Right lobe of liver (tissue), 4 donors: ENCODE results near the gene LENG8.

Experiments used
- POLR2A ChIP-seq: fragments of 450-650 bp; IDR thresholded peaks from one replicate; pipeline ENCODE4 v1.6.1; 2017; ENCODE audit warnings: antibody characterized with exemption, mild to moderate bottlenecking
- TF ChIP-seq, protein P1 (sequence below), 4 donors: fragments of 200-600 bp in 3 of 4; fragments of 450-650 bp in 1 of 4; IDR thresholded peaks; one replicate each; pipeline versions ENCODE4 v1.5.1 to v1.8.0; 2016 to 2022; ENCODE audit warnings: antibody characterized with exemption in 4 of 4, mild to moderate bottlenecking in 2 of 4
- donor health status: DM: no; HTN: no; CAD: no.
- donor health status: DM: no; HTN: no; CAD: no.
- donor health status: DM: no; HTN: yes; CAD: no.

DNA sequence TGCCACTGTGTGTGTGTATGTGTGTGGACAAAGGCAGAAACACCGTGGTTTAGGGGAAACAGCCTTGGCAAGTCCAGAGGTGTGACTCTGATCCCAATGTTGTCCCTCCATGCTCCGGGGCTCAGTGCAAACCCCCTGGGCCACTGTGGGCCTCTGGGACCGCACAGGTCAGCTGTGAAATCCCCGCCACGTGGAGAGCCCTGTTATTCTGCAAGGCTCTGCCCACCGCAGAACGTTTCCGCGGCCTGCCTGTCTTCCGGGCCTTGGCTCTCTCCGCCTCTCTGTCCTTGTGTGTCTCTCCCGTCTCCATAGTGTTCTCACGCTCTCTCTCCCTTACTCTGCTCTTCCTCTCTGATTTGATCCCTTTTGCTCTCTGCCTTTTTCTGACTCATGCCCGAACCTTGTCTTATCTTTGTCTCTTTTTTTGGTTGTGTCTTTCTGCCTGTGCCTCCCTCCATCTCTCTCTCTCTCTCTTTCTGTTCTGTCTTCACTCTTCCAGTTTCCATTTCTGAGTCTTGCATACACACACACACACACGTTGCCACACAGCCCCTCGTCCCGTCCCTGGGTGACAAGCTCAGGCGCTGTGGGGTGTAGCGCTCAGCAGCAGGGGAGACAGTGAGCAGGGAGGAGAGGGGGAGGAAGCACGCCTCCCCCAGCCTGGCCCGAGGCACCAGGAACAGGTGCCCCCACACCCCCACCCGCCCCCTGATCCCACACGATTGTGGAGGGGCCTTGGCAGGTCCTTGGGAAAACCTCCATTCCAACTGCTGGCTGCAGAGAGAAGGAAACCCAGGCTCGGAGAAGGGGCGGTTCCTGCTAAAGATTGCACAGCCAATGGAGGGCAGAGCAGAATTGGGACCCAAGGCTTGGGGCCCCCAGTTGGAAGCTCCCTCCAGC, 30.7 kb upstream of the LENG8 start:
- no peak for TF ChIP-seq POLR2A
- TF ChIP-seq, protein P1, sequence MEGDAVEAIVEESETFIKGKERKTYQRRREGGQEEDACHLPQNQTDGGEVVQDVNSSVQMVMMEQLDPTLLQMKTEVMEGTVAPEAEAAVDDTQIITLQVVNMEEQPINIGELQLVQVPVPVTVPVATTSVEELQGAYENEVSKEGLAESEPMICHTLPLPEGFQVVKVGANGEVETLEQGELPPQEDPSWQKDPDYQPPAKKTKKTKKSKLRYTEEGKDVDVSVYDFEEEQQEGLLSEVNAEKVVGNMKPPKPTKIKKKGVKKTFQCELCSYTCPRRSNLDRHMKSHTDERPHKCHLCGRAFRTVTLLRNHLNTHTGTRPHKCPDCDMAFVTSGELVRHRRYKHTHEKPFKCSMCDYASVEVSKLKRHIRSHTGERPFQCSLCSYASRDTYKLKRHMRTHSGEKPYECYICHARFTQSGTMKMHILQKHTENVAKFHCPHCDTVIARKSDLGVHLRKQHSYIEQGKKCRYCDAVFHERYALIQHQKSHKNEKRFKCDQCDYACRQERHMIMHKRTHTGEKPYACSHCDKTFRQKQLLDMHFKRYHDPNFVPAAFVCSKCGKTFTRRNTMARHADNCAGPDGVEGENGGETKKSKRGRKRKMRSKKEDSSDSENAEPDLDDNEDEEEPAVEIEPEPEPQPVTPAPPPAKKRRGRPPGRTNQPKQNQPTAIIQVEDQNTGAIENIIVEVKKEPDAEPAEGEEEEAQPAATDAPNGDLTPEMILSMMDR (IDR thresholded peaks at IDR 0.05): no peak
